Activated naive CD4-positive, alpha-beta T cell treated with anti-CD3 and anti-CD28 coated beads, Interleukin-2, amount 50 U/mL, for 24 hours (primary cell): ENCODE measurements around the gene ARHGAP28.
"Not testable (repeated sequence)": the region's sequence is repeated elsewhere in the genome, so short reads cannot be mapped to it uniquely, and the experiment has no call there.

Experiments used
- H3K27ac Mint-ChIP-seq: one replicate; pipeline ENCODE4 v1.8.0; 2021; ENCODE audit warnings: mild to moderate bottlenecking, mixed read lengths
- H3K27me3 Mint-ChIP-seq: one replicate; pipeline ENCODE4 v1.8.0; 2021; ENCODE audit warnings: mixed read lengths
- H3K36me3 Mint-ChIP-seq: one replicate; pipeline ENCODE4 v1.8.0; 2021; ENCODE audit warnings: mixed read lengths
- H3K4me1 Mint-ChIP-seq: one replicate; pipeline ENCODE4 v1.8.0; 2021; ENCODE audit warnings: mixed read lengths
- H3K4me3 Mint-ChIP-seq: one replicate; pipeline ENCODE4 v1.8.0; 2021; ENCODE audit warnings: mild to moderate bottlenecking, mixed read lengths
- H3K9me3 Mint-ChIP-seq: one replicate; pipeline ENCODE4 v1.8.0; 2021; ENCODE audit warnings: mixed read lengths

The ARHGAP28 gene

GRCh38 chr18:6810191-6810590, 80.7 kb downstream of the ARHGAP28 start:
- no peak overlapping the region for H3K27ac Mint-ChIP-seq
- no peaks in the 10 kb centered on the region for H3K27me3 Mint-ChIP-seq
- peaks cover 23% of the 10 kb centered on the region for H3K9me3 Mint-ChIP-seq
- no peak overlapping the region for H3K4me3 Mint-ChIP-seq
- no peaks in the 10 kb centered on the region for H3K36me3 Mint-ChIP-seq
- H3K4me1 Mint-ChIP-seq = no peaks in the 10 kb centered on the region

DNA sequence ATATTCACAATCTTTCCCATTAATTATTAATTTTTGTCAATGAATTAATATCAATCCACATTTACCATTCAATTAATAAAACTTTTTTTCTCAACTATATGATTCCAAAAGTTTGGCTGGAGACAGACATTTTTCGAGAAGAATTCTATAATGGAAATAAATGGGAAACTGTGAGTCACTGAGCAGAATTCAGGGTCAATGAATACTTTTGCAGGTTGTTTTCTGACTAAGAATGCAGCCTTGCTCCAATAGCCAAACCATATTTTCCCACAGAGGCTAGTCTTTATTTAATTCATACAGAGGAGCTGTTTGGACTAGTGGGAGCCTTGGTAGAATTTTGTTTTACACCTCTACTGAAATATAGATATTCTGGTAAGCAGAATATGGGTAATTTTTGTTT, 82.3 kb downstream of the ARHGAP28 start:
- H3K36me3 Mint-ChIP-seq = no peaks in the 10 kb centered on the region
- H3K4me1 Mint-ChIP-seq = no peaks in the 10 kb centered on the region
- H3K27me3 Mint-ChIP-seq = no peaks in the 10 kb centered on the region
- no peak overlapping the region for H3K4me3 Mint-ChIP-seq
- peaks cover 20% of the 10 kb centered on the region for H3K9me3 Mint-ChIP-seq
- H3K27ac Mint-ChIP-seq = no peak overlapping the region

DNA sequence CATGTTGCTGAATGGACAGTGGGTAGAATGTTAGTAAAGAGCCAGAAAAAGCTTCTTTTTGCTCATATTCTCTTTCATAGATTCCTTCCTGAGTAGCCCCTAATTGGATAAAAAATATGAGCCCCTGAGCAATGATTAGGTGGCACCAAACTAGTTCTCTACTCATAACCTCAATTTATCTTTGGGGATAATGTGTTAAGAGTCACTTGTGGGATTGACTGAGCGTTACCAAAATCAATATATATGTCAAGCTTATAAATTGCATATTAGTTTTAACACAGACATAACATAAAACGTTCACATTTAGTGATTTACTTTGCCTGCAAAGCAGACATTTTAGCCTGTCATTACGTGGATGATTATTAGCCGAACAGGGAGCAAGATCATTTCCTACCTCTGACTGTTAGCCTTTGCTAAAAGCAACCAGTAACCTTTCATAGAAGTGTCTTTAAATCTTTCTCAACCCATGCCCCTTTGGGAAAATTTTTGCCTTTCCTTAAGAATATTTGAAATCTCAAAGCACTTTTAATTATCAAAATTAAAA, 85.4 kb downstream of the ARHGAP28 start:
- Mint-ChIP-seq H3K27me3 (no peaks in the 10 kb centered on the region), H3K4me1 (no peaks in the 10 kb centered on the region), H3K9me3 (peaks cover 11% of the 10 kb centered on the region), H3K36me3 (no peaks in the 10 kb centered on the region), H3K4me3 (no peak overlapping the region), H3K27ac (no peak overlapping the region)

GRCh38 chr18:6816154-6816553, 86.6 kb downstream of the ARHGAP28 start:
- Mint-ChIP-seq H3K36me3 (no peaks in the 10 kb centered on the region), H3K27me3 (no peaks in the 10 kb centered on the region), H3K9me3 (peaks cover 15% of the 10 kb centered on the region), H3K27ac (no peak overlapping the region), H3K4me1 (no peaks in the 10 kb centered on the region), H3K4me3 (no peak overlapping the region)

DNA sequence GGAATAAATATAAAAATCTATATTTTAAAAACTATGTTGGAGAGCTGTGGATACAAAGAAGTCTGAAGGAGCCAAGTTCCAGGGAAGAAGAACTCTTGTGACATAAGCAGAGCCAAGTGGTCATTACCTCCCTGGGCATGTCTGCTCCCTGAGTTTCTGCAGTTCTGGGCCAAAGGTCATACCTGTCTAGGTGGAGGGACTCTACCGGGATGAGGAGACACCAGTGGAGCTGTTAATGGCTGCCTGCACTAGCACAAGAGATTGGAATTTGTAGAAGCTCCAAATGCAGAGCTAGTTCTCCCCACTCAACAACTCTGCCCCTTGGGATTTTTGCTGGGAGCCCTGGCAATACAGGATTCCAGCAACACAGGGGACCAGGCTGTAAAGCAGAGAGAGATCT, 89.8 kb downstream of the ARHGAP28 start:
- Mint-ChIP-seq H3K9me3 (peaks cover 12% of the 10 kb centered on the region), H3K27ac (no peak overlapping the region), H3K27me3 (no peaks in the 10 kb centered on the region), H3K4me1 (no peaks in the 10 kb centered on the region), H3K36me3 (no peaks in the 10 kb centered on the region), H3K4me3 (no peak overlapping the region)

GRCh38 chr18:6820314-6820713, 90.8 kb downstream of the ARHGAP28 start:
- Mint-ChIP-seq H3K36me3 (no peaks in the 10 kb centered on the region), H3K4me3 (no peak overlapping the region), H3K27ac (no peak overlapping the region), H3K27me3 (no peaks in the 10 kb centered on the region), H3K9me3 (peaks cover 4% of the 10 kb centered on the region), H3K4me1 (no peaks in the 10 kb centered on the region)

- no peak overlapping the region for H3K4me3 Mint-ChIP-seq
- H3K36me3 Mint-ChIP-seq = no peaks in the 10 kb centered on the region
- H3K27me3 Mint-ChIP-seq = no peaks in the 10 kb centered on the region
- peaks cover 4% of the 10 kb centered on the region for H3K9me3 Mint-ChIP-seq
- H3K4me1 Mint-ChIP-seq = no peaks in the 10 kb centered on the region
- H3K27ac Mint-ChIP-seq = no peak overlapping the region
These were observed 91.8 kb downstream of the ARHGAP28 start for GRCh38 chr18:6821356-6821755.

DNA sequence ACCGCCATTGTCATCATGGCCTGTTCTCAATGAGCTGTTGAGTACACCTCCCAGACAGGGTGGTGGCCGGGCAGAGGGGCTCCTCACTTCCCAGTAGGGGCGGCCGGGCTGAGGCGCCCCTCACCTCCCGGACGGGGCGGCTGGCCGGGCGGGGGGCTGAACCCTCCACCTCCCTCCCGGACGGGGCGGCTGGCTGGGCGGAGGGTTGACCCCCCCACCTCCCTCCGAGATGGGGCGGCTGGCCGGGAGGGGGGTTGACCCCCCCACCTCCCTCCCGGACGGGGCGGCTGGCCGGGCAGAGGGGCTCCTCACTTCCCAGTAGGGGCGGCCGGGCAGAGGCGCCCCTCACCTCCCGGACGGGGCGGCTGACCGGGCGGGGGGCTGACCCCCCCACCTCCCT, 97.6 kb downstream of the ARHGAP28 start:
- not testable (repeated sequence) for H3K27me3 Mint-ChIP-seq, H3K9me3 Mint-ChIP-seq, H3K27ac Mint-ChIP-seq, H3K4me1 Mint-ChIP-seq, H3K4me3 Mint-ChIP-seq, H3K36me3 Mint-ChIP-seq

DNA sequence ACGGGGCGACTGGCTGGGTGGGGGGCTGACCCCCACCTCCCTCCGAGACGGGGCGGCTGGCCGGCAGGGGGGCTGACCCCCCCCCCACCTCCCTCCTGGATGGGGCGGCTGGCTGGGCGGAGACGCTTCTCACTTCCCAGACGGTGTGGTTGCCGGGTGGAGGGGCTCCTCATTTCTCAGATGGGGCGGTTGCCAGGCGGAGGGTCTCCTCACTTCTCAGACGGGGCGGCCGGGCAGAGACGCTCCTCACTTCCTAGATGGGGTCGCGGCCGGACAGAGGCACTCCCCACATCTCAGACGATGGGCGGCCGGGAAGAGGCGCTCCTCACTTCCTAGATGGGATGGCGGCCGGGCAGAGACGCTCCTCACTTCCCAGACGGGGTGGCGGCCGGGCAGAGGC, 98.0 kb downstream of the ARHGAP28 start:
- H3K4me3 Mint-ChIP-seq, H3K27me3 Mint-ChIP-seq, H3K4me1 Mint-ChIP-seq, H3K9me3 Mint-ChIP-seq, H3K36me3 Mint-ChIP-seq, H3K27ac Mint-ChIP-seq: not testable (repeated sequence)

GRCh38 chr18:6830916-6831315, 101.4 kb downstream of the ARHGAP28 start:
- Mint-ChIP-seq H3K36me3 (no peaks in the 10 kb centered on the region), H3K4me1 (no peaks in the 10 kb centered on the region), H3K27me3 (no peaks in the 10 kb centered on the region), H3K9me3 (peaks cover 10% of the 10 kb centered on the region), H3K27ac (no peak overlapping the region), H3K4me3 (no peak overlapping the region)

DNA sequence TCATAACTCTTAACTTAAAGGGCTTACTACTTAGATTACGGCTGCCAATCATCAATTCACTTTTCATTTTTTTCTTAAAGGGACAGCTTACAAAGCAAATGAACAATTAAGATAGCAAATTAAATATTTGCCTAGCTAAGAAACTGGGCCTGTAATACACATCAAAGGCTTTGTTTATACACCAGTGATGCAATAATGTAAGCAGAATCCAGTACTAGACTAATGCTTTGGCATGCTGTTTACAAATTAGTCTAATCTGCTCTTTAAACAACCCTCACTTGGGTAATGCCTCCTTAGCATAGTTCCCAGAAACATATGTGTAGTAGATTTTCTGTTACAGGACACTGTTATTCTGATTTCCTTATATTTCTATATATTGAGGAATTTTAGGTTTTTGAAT, 105.8 kb downstream of the ARHGAP28 start:
- no peak overlapping the region for H3K27ac Mint-ChIP-seq
- H3K4me1 Mint-ChIP-seq = no peaks in the 10 kb centered on the region
- no peak overlapping the region for H3K4me3 Mint-ChIP-seq
- H3K9me3 Mint-ChIP-seq = peaks cover 16% of the 10 kb centered on the region
- H3K27me3 Mint-ChIP-seq = no peaks in the 10 kb centered on the region
- no peaks in the 10 kb centered on the region for H3K36me3 Mint-ChIP-seq

- Mint-ChIP-seq H3K9me3 (peaks cover 16% of the 10 kb centered on the region), H3K36me3 (no peaks in the 10 kb centered on the region), H3K4me3 (no peak overlapping the region), H3K27ac (no peak overlapping the region), H3K4me1 (no peaks in the 10 kb centered on the region), H3K27me3 (no peaks in the 10 kb centered on the region)
These were observed 106.8 kb downstream of the ARHGAP28 start for GRCh38 chr18:6836331-6836730.

DNA sequence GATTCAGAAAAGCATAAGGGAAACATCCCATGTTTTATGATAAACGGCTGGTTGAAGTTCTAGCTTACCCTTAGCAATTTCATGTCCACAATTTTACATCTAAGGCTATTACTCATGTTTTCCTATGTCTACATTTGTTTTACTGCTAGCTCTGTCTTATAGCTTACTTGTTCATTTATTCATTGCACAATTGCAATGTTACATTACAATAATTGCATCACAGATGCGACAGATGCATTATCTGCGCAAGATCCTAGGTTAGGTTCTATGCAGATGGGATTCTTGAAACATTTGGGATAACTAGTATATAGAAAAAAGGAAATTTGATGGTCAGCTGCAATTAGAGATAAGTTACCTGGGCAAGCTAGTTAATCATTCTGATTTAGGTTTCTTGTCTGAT, 108.4 kb downstream of the ARHGAP28 start:
- Mint-ChIP-seq H3K27ac (no peak overlapping the region), H3K4me3 (no peak overlapping the region), H3K36me3 (no peaks in the 10 kb centered on the region), H3K4me1 (no peaks in the 10 kb centered on the region), H3K27me3 (no peaks in the 10 kb centered on the region), H3K9me3 (peaks cover 16% of the 10 kb centered on the region)

GRCh38 chr18:6842081-6842480, 112.6 kb downstream of the ARHGAP28 start:
- Mint-ChIP-seq H3K4me3 (no peak overlapping the region), H3K27me3 (no peaks in the 10 kb centered on the region), H3K27ac (no peak overlapping the region), H3K4me1 (no peaks in the 10 kb centered on the region), H3K36me3 (no peaks in the 10 kb centered on the region), H3K9me3 (peaks cover 6% of the 10 kb centered on the region)

- H3K36me3 Mint-ChIP-seq = no peaks in the 10 kb centered on the region
- no peak overlapping the region for H3K4me3 Mint-ChIP-seq
- peaks cover 6% of the 10 kb centered on the region for H3K9me3 Mint-ChIP-seq
- H3K27me3 Mint-ChIP-seq = no peaks in the 10 kb centered on the region
- H3K27ac Mint-ChIP-seq = no peak overlapping the region
- H3K4me1 Mint-ChIP-seq = no peaks in the 10 kb centered on the region
These were observed 113.8 kb downstream of the ARHGAP28 start for GRCh38 chr18:6843308-6843707.

GRCh38 chr18:6845521-6845920, 116.0 kb downstream of the ARHGAP28 start:
- not testable (repeated sequence) for H3K27me3 Mint-ChIP-seq, H3K27ac Mint-ChIP-seq

DNA sequence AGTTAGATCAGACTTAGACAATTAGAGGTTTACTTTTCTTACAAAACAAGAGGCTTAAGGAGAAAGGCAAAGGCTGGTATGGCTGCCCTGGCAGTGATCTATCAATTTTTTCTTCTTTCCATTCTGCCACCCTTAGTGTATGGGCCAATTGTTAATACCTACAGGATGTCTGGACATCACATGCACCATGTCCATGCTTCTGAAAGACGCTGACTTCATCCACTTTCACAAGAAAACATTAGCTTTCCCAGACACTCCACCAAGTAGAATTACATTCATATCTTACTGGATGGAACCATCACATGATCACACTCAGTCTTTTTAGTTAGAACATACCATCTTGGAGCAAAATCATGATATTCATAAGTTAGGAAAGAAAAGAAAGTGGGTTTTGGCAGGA, 120.9 kb downstream of the ARHGAP28 start:
- Mint-ChIP-seq H3K4me3 (no peak overlapping the region), H3K4me1 (no peaks in the 10 kb centered on the region), H3K27me3 (no peaks in the 10 kb centered on the region)

More at GRCh38 chr18:6845521-6845920, 116.0 kb downstream of the ARHGAP28 start:
- not testable (repeated sequence) for H3K36me3 Mint-ChIP-seq, H3K4me1 Mint-ChIP-seq, H3K9me3 Mint-ChIP-seq, H3K4me3 Mint-ChIP-seq

More for the DNA sequence above, 120.9 kb downstream of the ARHGAP28 start:
- Mint-ChIP-seq H3K27ac (no peak overlapping the region), H3K9me3 (no peaks in the 10 kb centered on the region), H3K36me3 (no peaks in the 10 kb centered on the region)
